Measurements from ENCODE around the gene MTA1.

MTA1 gene

GRCh38 chr14:105423488-105424195, 4.0 kb downstream of the MTA1 start:
- TF ChIP-seq CTCF (IDR thresholded peaks at IDR 0.05; ENCODE audit: low read depth, low read length, missing control alignments) = no peak
- H3K27ac ChIP-seq = no peak overlapping the region
- no peak for DNase-seq
- in situ Hi-C loops (cut with HindIII; ENCODE audit: low pct_ligation_motif_present, low sequenced_read_pairs) = no loop called here
- H3K4me3 ChIP-seq (ENCODE audit: low read depth, low read length) = no peak overlapping the region
- H3K27me3 ChIP-seq (replicated peaks) = no peaks in the 10 kb centered on the region
- peaks cover 2% of the 10 kb centered on the region for H3K36me3 ChIP-seq (replicated peaks)

- no peak overlapping the region for H3K27ac ChIP-seq
- in situ Hi-C loops (cut with HindIII; ENCODE audit: low pct_ligation_motif_present, low sequenced_read_pairs) = no loop called here
- DNase-seq = no peak
- no peak for TF ChIP-seq CTCF (IDR thresholded peaks at IDR 0.05; ENCODE audit: low read depth, low read length, missing control alignments)
- H3K4me3 ChIP-seq (ENCODE audit: low read depth, low read length) = no peak overlapping the region
- peaks cover 2% of the 10 kb centered on the region for H3K36me3 ChIP-seq (replicated peaks)
- H3K27me3 ChIP-seq (replicated peaks) = no peaks in the 10 kb centered on the region
Observed at GRCh38 chr14:105424861-105425260, 5.2 kb downstream of the MTA1 start.

GRCh38 chr14:105425823-105426247, 6.2 kb downstream of the MTA1 start:
- no peak for DNase-seq
- in situ Hi-C loops (cut with HindIII; ENCODE audit: low pct_ligation_motif_present, low sequenced_read_pairs) = no loop called here
- Histone ChIP-seq H3K36me3 (replicated peaks) (peaks cover 2% of the 10 kb centered on the region), H3K4me3 (ENCODE audit: low read depth, low read length) (no peak overlapping the region), H3K27ac (no peak overlapping the region), H3K27me3 (replicated peaks) (no peaks in the 10 kb centered on the region)
- no peak for TF ChIP-seq CTCF (IDR thresholded peaks at IDR 0.05; ENCODE audit: low read depth, low read length, missing control alignments)

GRCh38 chr14:105426416-105427130, 6.9 kb downstream of the MTA1 start:
- Histone ChIP-seq H3K36me3 (replicated peaks) (peaks cover 2% of the 10 kb centered on the region), H3K4me3 (ENCODE audit: low read depth, low read length) (no peak overlapping the region), H3K27ac (no peak overlapping the region), H3K27me3 (replicated peaks) (no peaks in the 10 kb centered on the region)
- in situ Hi-C loops (cut with HindIII; ENCODE audit: low pct_ligation_motif_present, low sequenced_read_pairs) = no loop called here
- DNase-seq = no peak
- no peak for TF ChIP-seq CTCF (IDR thresholded peaks at IDR 0.05; ENCODE audit: low read depth, low read length, missing control alignments)

- Histone ChIP-seq H3K4me3 (ENCODE audit: low read depth, low read length) (no peak overlapping the region), H3K36me3 (replicated peaks) (peaks cover 2% of the 10 kb centered on the region), H3K27me3 (replicated peaks) (no peaks in the 10 kb centered on the region), H3K27ac (no peak overlapping the region)
- in situ Hi-C loops (cut with HindIII; ENCODE audit: low pct_ligation_motif_present, low sequenced_read_pairs) = no loop called here
- DNase-seq = no peak
- TF ChIP-seq CTCF (IDR thresholded peaks at IDR 0.05; ENCODE audit: low read depth, low read length, missing control alignments) = no peak
Observed at GRCh38 chr14:105427412-105427811, 7.8 kb downstream of the MTA1 start.

All from brain microvascular endothelial cell (primary cell).